ENCODE results near the gene CEBPG.

CEBPG gene

DNA sequence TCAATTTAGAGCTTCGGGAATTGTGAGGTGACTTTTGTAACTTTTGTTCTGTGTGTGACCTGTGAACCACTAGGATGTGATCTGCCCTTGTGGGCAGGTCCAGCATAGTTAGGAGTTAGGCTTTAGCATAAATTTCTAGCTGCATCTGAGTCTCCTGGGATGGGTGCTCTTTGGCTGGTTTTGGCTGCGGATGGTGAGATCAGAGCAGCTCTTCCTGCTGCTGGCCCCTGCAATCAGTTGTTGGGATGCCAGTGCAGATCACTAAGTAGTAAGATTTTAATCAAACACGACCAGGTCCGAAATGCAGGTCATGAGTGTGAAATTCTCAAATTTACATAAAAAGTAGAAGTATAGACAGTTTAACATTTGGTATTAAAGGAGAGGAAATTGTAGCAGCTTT lies 8.5 kb downstream of the CEBPG start:
- no peak for DNase-seq (ENCODE audit: low read depth in 2 of 2)

DNA sequence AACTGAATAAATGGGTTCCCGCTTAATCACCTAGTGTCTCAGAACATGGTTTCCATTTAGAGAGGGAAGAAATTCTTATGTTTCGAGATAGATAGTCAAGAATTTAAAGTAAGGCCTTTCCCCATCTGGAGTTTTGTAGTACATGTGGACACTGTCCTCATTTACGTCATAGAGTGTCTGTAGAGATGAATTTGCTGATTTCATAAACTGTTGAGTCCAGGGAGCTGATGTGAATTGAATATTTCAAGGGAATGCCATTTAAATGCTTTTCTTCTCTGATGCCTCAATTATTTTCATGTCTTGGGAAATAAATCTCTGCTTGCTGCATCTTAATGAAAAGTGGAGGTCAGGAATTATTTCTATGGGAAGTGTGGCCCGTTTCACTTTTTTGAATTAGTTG lies 9.5 kb downstream of the CEBPG start:
- DNase-seq (ENCODE audit: low read depth in 2 of 2): no peak

DNA sequence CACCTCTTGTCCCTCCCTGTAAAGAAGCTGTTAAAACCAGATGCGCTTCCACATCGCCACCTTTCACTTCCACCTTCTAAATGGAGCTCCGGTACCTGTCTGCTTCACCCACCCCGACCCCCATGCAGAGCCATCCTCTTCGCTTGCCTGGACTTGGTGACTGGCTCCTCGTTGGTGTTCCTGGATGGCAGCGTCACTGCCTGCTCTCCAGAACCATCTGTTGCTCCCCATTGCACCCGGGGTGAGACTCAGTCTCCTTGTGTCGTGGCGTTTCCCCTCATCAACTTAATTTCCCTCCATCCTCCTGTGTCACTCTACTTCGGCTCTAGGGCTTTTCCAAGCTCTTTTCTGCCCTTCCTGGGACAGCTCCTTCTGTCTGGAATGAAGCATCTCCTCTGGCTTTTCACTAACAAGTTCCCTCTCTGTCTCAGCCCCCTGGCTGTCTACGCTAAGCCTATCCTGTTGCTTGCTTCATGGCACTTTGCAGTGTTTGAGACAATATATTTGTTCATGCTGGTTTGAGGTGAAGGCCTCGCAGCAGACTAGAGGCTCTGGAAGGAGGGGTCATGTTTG lies 10.3 kb downstream of the CEBPG start:
- no peak for DNase-seq (ENCODE audit: low read depth in 2 of 2)

DNA sequence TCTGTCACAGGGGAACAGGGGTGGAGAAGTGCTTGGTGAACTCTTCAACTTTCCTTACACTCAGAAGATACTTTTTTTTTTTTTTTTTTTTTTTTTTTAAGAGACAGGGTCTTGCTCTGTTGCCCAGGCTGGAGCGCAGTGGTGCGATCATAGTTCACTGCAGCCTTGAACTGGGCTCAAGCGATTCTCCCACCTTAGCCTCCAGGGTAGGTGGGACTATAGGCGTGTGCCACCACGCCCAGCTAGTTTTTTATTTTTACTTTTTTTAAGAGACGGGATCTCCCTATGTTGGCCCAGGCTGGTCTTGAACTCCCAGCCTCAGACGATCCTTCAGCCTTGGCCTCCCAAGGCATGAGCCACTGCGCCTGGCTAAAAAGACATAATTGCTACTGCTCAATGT lies 11.5 kb downstream of the CEBPG start:
- DNase-seq (ENCODE audit: low read depth in 2 of 2): no peak

DNA sequence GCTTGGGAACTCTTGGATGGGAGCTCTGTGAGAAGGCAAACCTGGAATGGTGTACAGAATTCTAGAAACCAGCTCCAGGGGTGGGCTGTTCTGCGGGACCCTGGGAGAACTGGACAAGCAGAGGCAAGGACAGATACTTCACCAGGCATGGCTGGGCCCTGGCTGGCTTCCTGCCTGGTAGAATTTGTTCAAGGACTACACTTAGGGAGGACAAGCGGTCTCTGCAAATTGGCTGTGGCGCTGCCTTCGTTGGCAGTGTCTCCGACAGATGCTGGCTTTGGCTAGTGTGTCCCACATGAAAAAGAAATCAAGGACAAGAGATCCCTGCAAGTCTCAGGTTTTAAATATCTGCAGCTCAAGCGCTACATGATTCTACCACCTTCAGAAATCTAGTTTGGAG lies 12.4 kb downstream of the CEBPG start:
- no peak for DNase-seq (ENCODE audit: low read depth in 2 of 2)

DNA sequence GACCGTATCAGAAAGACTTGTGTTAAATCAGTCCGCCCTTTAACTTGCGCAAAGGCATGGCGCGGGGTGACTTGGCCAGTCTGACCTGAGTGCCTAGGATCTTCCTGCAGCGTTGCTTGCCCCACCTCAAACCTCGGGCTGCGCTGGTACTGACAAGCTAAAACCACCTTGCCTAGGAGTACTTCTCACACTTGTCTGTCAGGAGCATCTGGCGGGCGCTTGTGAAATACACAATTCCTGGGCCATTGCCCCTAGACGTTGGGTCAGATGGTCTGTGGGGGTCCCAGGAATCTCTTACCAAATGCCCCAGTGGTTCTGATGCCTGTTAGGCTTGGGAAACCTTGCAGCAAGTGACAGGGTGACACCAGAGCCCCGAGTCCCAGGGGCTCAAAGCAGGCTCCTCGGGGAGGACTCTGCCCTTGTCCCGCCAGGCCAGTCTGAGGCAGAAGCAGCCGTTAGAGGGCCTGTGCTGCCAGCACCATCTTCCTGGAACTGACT lies 12.9 kb downstream of the CEBPG start:
- DNase-seq (ENCODE audit: low read depth in 2 of 2): no peak

DNA sequence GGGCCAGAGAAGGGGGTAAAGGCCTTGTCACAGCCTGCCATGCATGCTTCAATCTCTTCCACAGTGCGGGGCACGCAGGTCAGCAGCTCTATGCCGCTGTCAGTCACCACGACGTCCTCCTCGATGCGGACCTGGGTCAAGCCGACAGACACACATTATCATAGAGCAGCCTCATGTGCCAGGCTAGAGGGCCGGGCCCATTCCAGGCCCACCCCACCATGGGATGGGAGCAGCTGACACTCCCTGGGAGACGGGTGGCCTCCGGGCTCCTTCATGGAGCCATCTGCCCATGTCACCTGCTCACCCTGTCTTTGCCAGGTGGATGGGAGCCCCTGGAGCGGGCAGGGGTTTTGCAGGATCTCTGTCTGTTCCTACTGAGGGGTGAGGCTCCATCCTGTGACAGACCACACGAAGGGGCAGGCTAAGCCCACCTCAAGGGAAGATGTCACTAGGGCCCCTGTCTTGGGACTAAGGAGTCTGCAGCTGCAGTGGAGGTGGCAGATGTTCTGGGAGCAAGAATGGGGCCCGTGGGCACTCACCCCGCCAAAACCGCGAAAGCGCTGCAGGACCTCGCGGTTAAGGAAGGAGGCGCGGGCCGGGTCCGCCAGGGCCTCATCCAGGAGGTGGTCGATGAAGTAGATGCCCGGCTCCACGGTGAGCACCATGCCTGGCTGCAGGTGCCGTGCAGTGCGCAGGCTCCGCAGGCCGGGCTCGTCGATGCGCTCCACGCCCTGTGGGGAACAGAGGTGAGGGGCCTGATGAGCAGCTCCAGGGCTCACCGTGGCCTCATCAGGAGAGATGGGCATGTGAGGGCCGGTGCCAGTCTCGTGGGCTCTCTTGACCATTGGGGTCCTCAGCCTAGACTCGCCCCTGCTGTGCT lies 14.1 kb downstream of the CEBPG start:
- no peak for DNase-seq (ENCODE audit: low read depth in 2 of 2)

DNA sequence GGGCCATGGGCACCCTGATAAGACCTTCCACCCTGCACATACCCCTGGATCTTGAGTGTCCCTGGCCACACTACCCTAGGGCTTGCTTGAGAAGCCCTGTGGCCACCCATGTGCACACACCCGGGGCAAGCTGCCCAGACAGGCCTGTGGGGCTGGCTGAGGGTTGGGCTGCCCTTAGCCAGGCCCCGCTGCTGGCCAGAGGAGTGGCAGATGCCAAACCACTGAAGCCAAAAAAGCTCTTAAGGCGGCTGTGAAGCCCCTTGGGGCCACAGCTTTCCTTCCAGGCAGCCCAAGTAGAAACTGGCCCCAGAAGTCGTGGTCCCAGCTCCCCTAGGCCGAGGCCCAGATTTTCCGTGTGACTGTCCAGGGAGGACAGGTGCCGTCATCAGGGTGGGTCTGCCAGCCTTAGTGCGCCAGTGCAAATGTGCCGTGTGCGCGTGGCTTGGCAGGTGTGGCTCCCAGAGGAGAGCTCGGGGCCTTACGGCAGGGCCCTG lies 14.8 kb downstream of the CEBPG start:
- no peak for DNase-seq (ENCODE audit: low read depth in 2 of 2)

DNA sequence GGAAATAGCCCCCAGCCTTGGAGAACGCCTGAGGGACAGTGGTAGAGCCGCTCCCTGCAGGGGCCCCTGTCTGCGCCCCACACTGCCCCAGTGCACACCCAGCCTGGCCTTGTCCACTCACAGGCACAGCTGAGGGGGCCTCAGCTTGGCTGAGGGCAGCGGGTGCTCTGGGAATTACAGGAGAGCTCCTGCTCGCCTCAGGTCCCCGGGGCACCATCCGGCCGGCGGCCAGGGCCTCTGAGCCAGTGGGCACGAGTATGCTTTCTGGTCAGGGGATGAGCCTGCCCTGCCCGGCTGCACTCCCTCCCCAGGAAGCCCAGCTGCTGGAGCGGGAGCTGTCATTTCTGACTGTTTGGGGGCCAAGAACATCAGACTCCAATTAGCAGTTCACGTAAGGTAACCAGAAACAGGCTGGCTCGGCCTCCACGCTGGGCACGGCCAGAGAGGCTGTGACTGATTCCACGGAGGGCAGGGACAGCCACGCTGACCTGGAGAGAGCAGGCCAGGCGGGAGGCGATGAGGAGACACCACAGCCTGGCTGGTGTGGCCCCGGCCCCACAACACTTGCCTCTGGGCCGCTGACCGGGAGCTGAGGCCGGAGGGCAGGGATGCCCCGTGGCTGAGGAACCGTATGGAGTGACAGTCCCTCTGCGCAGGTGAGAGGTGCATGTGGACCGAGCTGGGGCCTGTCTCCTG lies 15.4 kb downstream of the CEBPG start:
- DNase-seq (ENCODE audit: low read depth in 2 of 2): no peak

DNA sequence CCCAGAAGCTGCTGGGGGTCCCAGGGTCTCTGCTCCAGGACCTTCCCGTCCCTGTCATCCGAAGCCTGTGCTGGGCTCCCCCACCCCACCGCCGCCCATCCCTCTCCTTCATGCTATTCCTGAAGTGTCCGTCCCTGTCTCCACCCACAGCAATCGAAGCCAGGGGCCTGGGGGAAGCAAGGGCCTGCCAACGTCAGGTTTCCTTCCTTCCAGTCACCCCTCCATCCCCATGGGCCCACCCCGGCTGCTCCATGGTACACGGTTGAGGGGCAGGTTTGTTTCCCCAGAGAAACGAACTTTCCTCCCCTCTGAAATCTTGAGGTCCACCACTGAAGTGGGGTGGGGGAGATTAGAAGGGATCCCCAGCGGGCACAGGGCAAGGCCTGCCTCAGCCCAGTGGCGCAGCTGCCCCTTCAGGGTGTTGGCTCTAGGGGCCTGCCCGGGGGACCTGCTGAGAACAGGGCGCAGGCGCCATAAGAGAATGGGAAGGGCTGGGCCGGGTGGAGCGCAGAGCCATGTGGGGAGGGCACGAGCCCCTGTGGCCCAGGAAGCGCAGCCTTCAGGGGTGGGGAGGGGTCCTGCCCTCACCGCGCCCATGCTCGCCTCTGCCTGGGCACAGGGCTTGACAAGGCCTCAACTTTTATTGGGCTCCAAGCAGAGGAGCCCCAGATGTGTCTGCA lies 16.1 kb downstream of the CEBPG start:
- no peak for DNase-seq (ENCODE audit: low read depth in 2 of 2)

DNA sequence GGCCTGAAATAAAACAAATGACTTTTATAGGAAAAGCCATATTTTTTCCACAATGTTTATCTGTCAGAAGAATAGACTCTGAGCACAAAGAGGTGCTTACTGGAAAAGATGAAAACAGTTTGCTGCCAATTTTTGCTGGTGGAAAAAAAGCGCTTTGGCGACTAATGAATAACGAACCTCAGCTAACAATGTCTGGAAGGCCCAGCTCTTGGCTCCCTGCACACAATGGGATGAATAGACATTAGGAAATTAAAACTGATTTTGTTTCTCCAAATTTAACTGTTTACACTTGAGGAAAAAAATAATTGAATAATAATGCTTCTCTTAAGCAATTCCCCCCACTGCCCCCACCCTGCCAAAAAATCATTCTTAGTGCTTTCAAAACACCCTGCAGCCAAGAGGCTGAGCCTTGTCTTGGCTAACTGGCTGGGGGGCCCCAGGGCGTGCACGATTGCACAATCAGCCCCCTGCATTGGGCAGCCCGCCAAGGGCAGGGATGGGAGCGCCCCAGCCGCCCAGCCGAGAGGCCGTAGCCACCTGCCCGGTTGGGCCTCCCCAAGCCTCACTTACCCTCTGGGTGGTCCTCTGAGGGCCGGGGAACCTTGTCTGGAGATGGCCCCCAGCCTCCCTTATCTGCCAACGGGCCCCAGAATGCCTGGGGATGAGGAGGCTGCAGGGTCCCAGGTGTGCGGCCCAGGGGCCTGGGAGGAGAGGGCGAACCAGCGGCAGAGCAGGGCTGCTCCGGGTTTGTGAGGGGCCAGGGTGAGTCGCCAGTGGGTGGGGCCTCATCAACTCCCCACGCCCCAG lies 16.8 kb downstream of the CEBPG start:
- DNase-seq (ENCODE audit: low read depth in 2 of 2): no peak

DNA sequence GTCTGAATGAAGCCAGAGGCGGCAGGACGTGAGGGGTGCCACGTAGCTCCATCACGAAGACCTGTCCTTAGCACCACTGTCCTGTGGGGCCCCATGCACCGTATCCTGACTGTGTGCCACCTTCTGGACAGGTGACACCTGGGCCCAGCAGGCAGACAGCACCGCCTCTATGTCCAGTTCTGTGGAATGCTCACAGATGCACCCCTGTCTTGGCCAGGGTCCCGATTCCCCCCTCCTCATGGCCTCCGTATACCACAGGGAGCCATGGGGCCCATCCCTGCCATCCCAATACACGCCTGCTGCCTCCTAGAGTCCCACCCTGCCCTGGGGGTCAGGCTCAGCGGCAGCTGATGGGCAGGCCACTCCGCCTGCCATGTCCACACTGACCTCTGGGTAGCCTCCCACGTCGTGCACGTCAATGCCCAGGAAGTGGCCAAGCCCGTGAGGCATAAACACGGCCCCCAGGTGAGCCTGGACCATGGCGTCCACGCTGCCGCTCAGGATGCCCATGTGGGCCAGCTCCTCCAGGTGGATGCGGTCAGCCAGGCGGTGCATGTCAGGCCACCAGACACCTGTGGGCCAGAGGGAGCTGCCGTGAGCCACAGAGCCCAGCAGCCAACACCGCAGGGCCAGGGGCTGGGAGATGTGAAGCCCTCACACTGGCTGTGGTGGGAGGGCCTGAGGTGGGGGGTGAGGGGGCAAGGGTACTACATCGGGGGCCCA lies 17.6 kb downstream of the CEBPG start:
- DNase-seq (ENCODE audit: low read depth in 2 of 2): no peak

DNA sequence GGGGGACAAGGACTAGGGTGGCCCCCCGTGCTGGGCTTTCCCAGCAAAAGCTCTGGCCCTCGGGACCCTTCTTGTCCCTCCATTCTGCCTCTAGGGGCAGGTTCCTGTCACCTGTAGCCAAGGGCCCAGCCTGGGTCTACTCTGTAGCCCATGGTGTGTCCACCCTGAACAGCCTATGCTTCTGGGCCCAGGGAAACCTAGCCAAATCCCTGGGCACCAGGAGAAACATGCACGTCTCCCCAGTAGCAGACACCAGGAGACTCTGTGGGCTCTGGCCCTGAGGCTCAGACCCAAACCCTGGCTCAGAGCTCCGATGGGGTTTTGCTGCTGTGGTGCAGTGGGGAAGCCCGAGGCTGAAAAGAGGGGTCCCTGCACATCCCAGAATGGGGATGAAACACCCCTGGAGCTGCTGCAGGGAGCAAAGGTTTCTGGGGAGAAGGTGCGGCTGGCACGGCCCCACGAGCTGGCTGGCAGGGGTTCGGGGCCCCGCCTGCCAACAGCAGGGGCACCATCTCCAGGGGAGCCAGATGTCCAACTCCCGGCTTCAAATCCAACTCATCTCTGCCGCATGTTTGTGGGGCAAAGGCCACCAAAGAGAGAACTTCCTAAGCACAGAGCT lies 18.2 kb downstream of the CEBPG start:
- no peak for DNase-seq (ENCODE audit: low read depth in 2 of 2)

DNA sequence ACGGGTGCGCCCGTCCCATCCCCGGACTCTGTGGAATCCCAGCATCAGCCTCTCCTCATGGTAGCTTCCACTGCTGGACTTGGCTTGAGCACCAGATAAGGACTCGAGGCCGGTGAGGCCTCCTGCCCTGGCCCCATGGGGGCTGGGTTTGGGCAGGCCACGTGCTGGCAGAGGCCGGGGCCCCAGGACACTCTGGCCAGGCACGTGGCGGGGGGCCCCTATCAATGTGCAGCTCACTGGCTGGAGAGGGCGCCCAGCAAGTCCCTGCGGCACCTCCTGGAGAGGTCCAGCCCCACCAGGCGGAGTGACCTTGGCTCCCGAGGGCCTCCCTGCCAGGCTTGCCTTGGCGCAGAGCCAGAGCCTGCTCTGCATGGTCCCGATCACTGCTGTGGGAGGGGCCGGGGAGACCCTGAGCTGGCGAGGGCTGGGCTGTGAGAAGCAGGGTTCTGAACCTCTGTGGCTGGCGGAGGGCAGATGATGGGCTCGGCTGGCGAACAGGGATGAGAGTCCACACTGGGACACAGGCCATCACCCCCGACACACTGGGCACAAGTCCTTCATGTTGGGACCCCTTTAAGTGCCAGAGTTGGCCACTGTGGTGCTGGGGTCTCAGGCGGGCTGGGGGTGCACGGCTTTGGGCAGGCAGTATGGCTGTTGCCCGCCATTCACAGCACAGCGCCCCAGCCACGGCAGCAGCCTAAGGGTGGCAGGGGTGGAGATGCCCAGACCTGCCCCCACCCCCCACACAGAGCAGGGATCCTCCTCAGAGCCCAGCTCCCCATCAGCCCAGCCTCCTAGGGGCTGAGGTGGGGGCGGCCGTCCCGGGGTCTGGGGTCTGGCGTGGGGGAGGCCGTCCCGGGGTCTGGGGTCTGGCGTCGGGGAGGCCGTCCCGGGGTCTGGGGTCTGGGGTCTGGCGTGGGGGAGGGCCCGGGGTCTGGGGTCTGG lies 19.1 kb downstream of the CEBPG start:
- no peak for DNase-seq (ENCODE audit: low read depth in 2 of 2)

DNA sequence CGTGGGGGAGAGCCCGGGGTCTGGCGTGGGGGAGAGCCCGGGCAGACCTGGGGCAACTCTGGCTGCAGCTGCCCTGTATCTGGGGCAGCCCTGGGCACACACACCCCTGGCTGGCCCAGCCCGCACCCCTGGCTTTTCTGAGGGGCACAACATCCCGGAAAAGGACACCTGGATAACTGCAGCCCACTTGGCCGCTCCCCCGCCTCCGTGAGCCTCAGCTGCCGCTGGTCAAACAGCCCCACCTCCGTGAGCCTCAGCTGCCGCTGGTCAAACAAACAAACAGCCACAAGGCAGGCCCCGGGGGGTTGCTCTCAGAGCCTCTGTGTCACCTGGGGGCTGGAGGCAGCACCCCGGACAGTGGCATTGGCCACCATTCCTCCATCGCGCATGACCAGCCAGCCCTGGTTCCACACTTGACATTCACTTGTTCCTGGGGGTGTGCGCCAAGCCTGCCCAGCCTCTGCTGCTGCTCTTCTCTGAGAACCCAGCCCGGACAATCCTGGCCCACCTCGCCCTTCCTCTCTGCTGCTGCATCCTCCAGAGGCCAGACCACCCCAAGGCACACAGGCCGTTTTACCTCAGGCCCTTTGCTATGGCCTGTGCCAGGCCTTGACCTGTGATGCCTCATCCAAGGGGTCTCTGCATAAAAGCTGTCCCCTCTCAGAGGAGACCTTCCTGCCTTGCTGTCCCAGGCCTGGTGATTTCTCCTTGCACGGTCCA lies 19.9 kb downstream of the CEBPG start:
- DNase-seq (ENCODE audit: low read depth in 2 of 2): no peak

DNA sequence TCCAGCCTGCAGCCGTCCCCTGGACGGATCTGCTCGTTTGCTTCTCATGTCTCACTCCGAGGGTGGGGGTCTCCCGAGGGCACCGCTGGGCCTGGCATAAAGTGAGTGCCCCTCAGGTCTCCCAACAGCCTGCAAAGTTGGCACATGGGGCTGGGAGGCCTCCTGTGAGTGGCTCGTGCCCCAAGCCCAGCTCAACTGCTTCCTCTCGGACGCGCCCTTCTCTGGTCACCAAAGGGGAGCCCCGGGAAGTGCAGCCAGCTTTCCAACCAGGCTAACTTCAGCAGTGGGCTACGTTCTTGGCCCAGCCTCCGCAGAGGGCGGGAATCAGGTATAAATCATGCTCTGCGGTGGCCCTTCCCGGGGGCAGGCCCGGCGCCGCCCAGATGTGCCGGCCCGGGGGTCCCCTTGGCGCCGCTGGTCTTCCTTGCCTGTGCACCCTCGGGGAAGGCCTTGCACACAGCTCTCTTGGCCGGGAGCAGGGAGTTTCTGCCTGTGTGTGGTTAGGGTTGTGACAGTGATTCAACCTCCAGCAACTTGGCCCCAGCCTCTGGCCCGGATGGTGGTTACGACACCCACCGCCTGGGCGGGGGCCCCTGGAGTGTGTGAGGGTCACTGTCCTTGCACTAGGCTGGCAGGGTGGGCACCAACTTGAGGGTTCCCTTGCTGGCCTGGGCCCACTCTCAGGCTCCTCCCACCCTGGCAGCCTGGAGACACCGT lies 20.7 kb downstream of the CEBPG start:
- peak in 1 of 2 experiments; percentile 34 for DNase-seq (ENCODE audit: low read depth in 2 of 2)

DNA sequence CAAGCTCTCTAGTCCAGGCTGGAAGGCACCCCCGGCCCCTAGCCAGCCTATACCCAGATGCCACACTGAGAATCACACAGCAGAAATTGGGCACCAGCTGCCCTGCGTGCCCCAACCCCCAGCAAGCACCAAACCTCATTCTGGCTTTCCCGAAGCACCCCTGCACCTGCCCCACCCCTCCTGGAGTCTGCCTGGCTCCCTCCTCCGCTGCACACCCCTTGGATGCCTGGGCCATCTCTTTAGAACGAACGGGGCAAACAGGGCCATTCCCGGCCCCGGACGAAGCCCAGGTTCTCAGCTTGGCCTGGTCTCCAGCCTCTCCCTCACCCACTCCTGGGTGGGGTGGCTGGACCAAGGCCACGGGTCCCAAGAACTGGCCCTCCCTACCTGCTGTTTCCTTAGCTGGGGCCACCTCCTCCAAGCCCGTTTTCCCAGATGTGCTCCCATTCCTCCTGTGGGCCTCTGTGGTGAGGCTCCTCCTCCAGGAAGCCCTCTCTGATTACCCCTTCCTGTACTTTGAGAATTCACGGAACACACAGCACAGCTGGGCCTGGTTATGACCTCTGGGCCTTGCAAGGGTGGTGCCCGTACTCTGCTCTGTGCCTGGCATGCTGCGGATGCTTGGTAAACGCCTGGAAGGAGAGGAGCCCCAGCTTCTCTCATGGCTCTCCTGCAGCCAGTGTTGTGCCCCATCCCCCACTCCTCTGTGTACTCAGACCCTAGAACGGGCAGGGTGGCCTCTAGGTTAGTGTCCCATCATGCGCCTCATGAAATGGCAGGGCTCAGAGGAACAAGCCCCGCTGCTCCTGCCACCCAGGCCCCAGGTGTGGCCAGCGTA lies 21.4 kb downstream of the CEBPG start:
- DNase-seq (ENCODE audit: low read depth in 2 of 2): no peak
